ENCODE results near the gene MPP2.

MPP2 gene

GRCh38 chr17:43829738-43830137, 77.6 kb downstream of the MPP2 start:
- no peak for DNase-seq (ENCODE audit: insufficient read length, low spot score)
- TF ChIP-seq PAX5 (IDR thresholded peaks at IDR 0.05; ENCODE audit: insufficient read depth, low read length, severe bottlenecking) (no peak), POLR2AphosphoS5 (IDR thresholded peaks at IDR 0.05; ENCODE audit: low read depth, low read length) (no peak), TAF1 (IDR thresholded peaks at IDR 0.05; ENCODE audit: low read depth, low read length) (no peak), POU2F2 (IDR thresholded peaks at IDR 0.05; ENCODE audit: low read depth, low read length) (no peak), SPI1 (IDR thresholded peaks at IDR 0.05; ENCODE audit: low read depth, low read length) (no peak), POLR2A (IDR thresholded peaks at IDR 0.05; ENCODE audit: low read depth, low read length) (no peak)
- no peak for FAIRE-seq

GRCh38 chr17:43827596-43827995, 79.7 kb downstream of the MPP2 start:
- DNase-seq (ENCODE audit: insufficient read length, low spot score) (no peak), FAIRE-seq (no peak)
- TF ChIP-seq POLR2AphosphoS5 (IDR thresholded peaks at IDR 0.05; ENCODE audit: low read depth, low read length) (no peak), POLR2A (IDR thresholded peaks at IDR 0.05; ENCODE audit: low read depth, low read length) (no peak), PAX5 (IDR thresholded peaks at IDR 0.05; ENCODE audit: insufficient read depth, low read length, severe bottlenecking) (no peak), POU2F2 (IDR thresholded peaks at IDR 0.05; ENCODE audit: low read depth, low read length) (no peak), TAF1 (IDR thresholded peaks at IDR 0.05; ENCODE audit: low read depth, low read length) (no peak), SPI1 (IDR thresholded peaks at IDR 0.05; ENCODE audit: low read depth, low read length) (no peak)

- no peak for FAIRE-seq
- no peak for TF ChIP-seq POLR2A (IDR thresholded peaks at IDR 0.05; ENCODE audit: low read depth, low read length)
- no peak for TF ChIP-seq TAF1 (IDR thresholded peaks at IDR 0.05; ENCODE audit: low read depth, low read length)
- no peak for TF ChIP-seq POU2F2 (IDR thresholded peaks at IDR 0.05; ENCODE audit: low read depth, low read length)
- no peak for TF ChIP-seq SPI1 (IDR thresholded peaks at IDR 0.05; ENCODE audit: low read depth, low read length)
- TF ChIP-seq PAX5 (IDR thresholded peaks at IDR 0.05; ENCODE audit: insufficient read depth, low read length, severe bottlenecking) = no peak
- no peak for TF ChIP-seq POLR2AphosphoS5 (IDR thresholded peaks at IDR 0.05; ENCODE audit: low read depth, low read length)
- no peak for DNase-seq (ENCODE audit: insufficient read length, low spot score)
Measured at GRCh38 chr17:43826206-43826605, 81.1 kb downstream of the MPP2 start.

GRCh38 chr17:43825567-43825966, 81.8 kb downstream of the MPP2 start:
- TF ChIP-seq POLR2A (IDR thresholded peaks at IDR 0.05; ENCODE audit: low read depth, low read length) = no peak
- no peak for TF ChIP-seq SPI1 (IDR thresholded peaks at IDR 0.05; ENCODE audit: low read depth, low read length)
- TF ChIP-seq PAX5 (IDR thresholded peaks at IDR 0.05; ENCODE audit: insufficient read depth, low read length, severe bottlenecking) = no peak
- TF ChIP-seq TAF1 (IDR thresholded peaks at IDR 0.05; ENCODE audit: low read depth, low read length) = no peak
- no peak for TF ChIP-seq POU2F2 (IDR thresholded peaks at IDR 0.05; ENCODE audit: low read depth, low read length)
- TF ChIP-seq POLR2AphosphoS5 (IDR thresholded peaks at IDR 0.05; ENCODE audit: low read depth, low read length) = no peak
- FAIRE-seq = no peak
- no peak for DNase-seq (ENCODE audit: insufficient read length, low spot score)

Data from GM12891 (cell line).